H1 (cell line): ENCODE data around the gene KRT75. TPM values are rescaled to one million over a fixed set of nuclear protein-coding genes. Genes with fewer than 3 reads are reported as not detected.

ENCODE experiments used
- CTCF ChIA-PET: fragments of 300-600 bp; sonication (Branson Sonifier 250); formaldehyde crosslinking; loops from one replicate; lab custom pipeline; 2021; ENCODE audit not compliant: partially characterized antibody; lab: Charles Lee
- POLR2A ChIA-PET: fragments of 300-600 bp; sonication (Branson Sonifier 250); formaldehyde crosslinking; loops from one replicate; lab custom pipeline; 2021; ENCODE audit warnings: inconsistent platforms; ENCODE audit not compliant: partially characterized antibody; lab: Charles Lee
- DNase-seq, 2 experiments: peaks; one replicate each; pipeline versions ENCODE4 v3.0.0 to v3.0.0-alpha.2; 2010 to 2022; ENCODE audit warnings: low spot score in 2 of 2, low read depth in 1 of 2, mixed read lengths in 1 of 2
- FAIRE-seq: peaks from 2 replicates; lab custom pipeline; 2011; peaks lifted over from hg19 to GRCh38; lab: Jason Lieb, UNC
- H2AFZ ChIP-seq: 2 replicates; pipeline ENCODE4 v1.8.1; 2012; ENCODE audit warnings: low read length, inconsistent platforms
- H2AK5ac ChIP-seq: 2 replicates; pipeline ENCODE4 v1.6.1; 2013; ENCODE audit warnings: low read depth, low read length
- H2BK120ac ChIP-seq: replicated peaks from 2 replicates; pipeline ENCODE3; 2013; ENCODE audit warnings: low read depth, low read length, inconsistent platforms
- H2BK12ac ChIP-seq: 2 replicates; pipeline ENCODE4 v1.6.1; 2013; ENCODE audit warnings: low read depth, low read length
- H2BK15ac ChIP-seq: 2 replicates; pipeline ENCODE4 v1.6.1; 2013; ENCODE audit warnings: low read length
- H2BK20ac ChIP-seq: 2 replicates; pipeline ENCODE4 v1.6.1; 2013; ENCODE audit warnings: low read length
- H2BK5ac ChIP-seq: 2 replicates; pipeline ENCODE4 v1.6.1; 2013; ENCODE audit warnings: low read depth, low read length
- H3K14ac ChIP-seq: 2 replicates; pipeline ENCODE4 v1.6.1; 2013; ENCODE audit warnings: inconsistent platforms; ENCODE audit not compliant: insufficient read length
- H3K18ac ChIP-seq: 2 replicates; pipeline ENCODE4 v1.6.1; 2013; ENCODE audit warnings: low read length; ENCODE audit errors: extremely low read depth
- H3K23ac ChIP-seq: 2 replicates; pipeline ENCODE4 v1.6.1; 2013; ENCODE audit warnings: inconsistent platforms; ENCODE audit not compliant: insufficient read length
- H3K23me2 ChIP-seq: 2 replicates; pipeline ENCODE4 v1.6.1; 2013; ENCODE audit warnings: low read depth, low read length
- H3K27ac ChIP-seq: 2 replicates; pipeline ENCODE4 v1.6.1; 2011; ENCODE audit warnings: low read depth, low read length, inconsistent platforms
- H3K27me3 ChIP-seq, 4 experiments: replicated peaks in 1 of 4; 1 replicate in 1 of 4; 2 replicates in 3 of 4; pipeline versions ENCODE4 v1.6.1 to v1.8.1; 2011 to 2013; ENCODE audit warnings: low read length in 3 of 4, mild to moderate bottlenecking in 3 of 4, inconsistent platforms in 2 of 4, mixed read lengths in 2 of 4, moderate library complexity in 1 of 4; ENCODE audit not compliant: control insufficient read depth in 3 of 4, insufficient read depth in 3 of 4; ENCODE audit errors: extremely low read depth in 1 of 4
- H3K36me3 ChIP-seq, 4 experiments: 2 replicates each; pipeline versions ENCODE4 v1.6.1 to v1.8.1; 2011 to 2013; ENCODE audit warnings: mild to moderate bottlenecking in 4 of 4, low read length in 3 of 4, moderate library complexity in 2 of 4, control low read depth in 1 of 4, inconsistent platforms in 1 of 4; ENCODE audit not compliant: insufficient read depth in 4 of 4, control insufficient read depth in 2 of 4
- H3K4ac ChIP-seq: replicated peaks from 2 replicates; pipeline ENCODE3; 2013; ENCODE audit warnings: low read length, low read depth, mixed read lengths, inconsistent platforms; ENCODE audit not compliant: insufficient read length
- H3K4me1 ChIP-seq, 4 experiments: replicated peaks in 1 of 4; 1 replicate in 1 of 4; 2 replicates in 3 of 4; pipeline versions ENCODE4 v1.6.1 to v1.8.1; 2011 to 2013; ENCODE audit warnings: low read length in 3 of 4, inconsistent platforms in 2 of 4, mixed read lengths in 1 of 4; ENCODE audit not compliant: insufficient read depth in 4 of 4, control insufficient read depth in 3 of 4
- H3K4me2 ChIP-seq, 2 experiments: 2 replicates each; pipeline versions ENCODE4 v1.6.1 to v1.8.1; 2011 to 2013; ENCODE audit warnings: low read depth in 2 of 2, low read length in 2 of 2, control low read depth in 1 of 2, inconsistent platforms in 1 of 2, mild to moderate bottlenecking in 1 of 2; ENCODE audit not compliant: insufficient read depth in 1 of 2
- H3K4me3 ChIP-seq, 4 experiments: fragments of 200-600, 300-600 bp in 1 of 4; sonication (generic), shearing (Covaris generic), sonication (Bioruptor Twin) in 1 of 4; 2 replicates each; pipeline versions ENCODE4 v1.5.1 to v1.8.1; 2011 to 2016; ENCODE audit warnings: low read length in 4 of 4, low read depth in 3 of 4, control low read depth in 2 of 4, inconsistent platforms in 2 of 4, mild to moderate bottlenecking in 2 of 4, mixed read lengths in 1 of 4, moderate library complexity in 1 of 4; ENCODE audit not compliant: insufficient read depth in 2 of 4; ENCODE audit errors: extremely low read depth in 1 of 4
- H3K56ac ChIP-seq: replicated peaks from 2 replicates; pipeline ENCODE3; 2013; ENCODE audit warnings: low read depth, mild to moderate bottlenecking, mixed read lengths, low read length, inconsistent platforms; ENCODE audit not compliant: insufficient read length
- H3K79me1 ChIP-seq: 2 replicates; pipeline ENCODE4 v1.6.1; 2013; ENCODE audit warnings: low read depth, low read length, control low read depth
- H3K79me2 ChIP-seq, 2 experiments: 2 replicates each; pipeline versions ENCODE4 v1.6.1 to v1.8.1; 2012 to 2013; ENCODE audit warnings: low read length in 2 of 2, mild to moderate bottlenecking in 2 of 2, inconsistent platforms in 1 of 2; ENCODE audit not compliant: insufficient read depth in 2 of 2, control insufficient read depth in 1 of 2
- H3K9ac ChIP-seq, 4 experiments: replicated peaks in 1 of 4; 1 replicate in 1 of 4; 2 replicates in 3 of 4; pipeline versions ENCODE4 v1.6.1 to v1.8.1; 2011 to 2013; ENCODE audit warnings: low read depth in 3 of 4, low read length in 3 of 4, control low read depth in 2 of 4, mild to moderate bottlenecking in 2 of 4, moderate library complexity in 2 of 4, inconsistent platforms in 1 of 4; ENCODE audit errors: extremely low read depth in 1 of 4
- H3K9me3 ChIP-seq, 2 experiments: 2 replicates each; pipeline versions ENCODE4 v1.6.1 to v1.8.1; 2012 to 2013; ENCODE audit warnings: mild to moderate bottlenecking in 2 of 2, moderate library complexity in 2 of 2, control low read depth in 1 of 2, inconsistent platforms in 1 of 2, low read depth in 1 of 2, low read length in 1 of 2, mixed read lengths in 1 of 2; ENCODE audit not compliant: insufficient read depth in 2 of 2
- H4K20me1 ChIP-seq, 2 experiments: replicated peaks in 1 of 2; 2 replicates each; pipeline versions ENCODE3 to v1.8.1; 2011 to 2013; ENCODE audit warnings: inconsistent platforms in 2 of 2, low read length in 2 of 2, mild to moderate bottlenecking in 1 of 2; ENCODE audit not compliant: insufficient read depth in 2 of 2, control insufficient read depth in 1 of 2
- H4K5ac ChIP-seq: 2 replicates; pipeline ENCODE4 v1.6.1; 2013; ENCODE audit warnings: low read length, low read depth, mixed read lengths, inconsistent platforms; ENCODE audit not compliant: insufficient read length
- H4K8ac ChIP-seq: 2 replicates; pipeline ENCODE4 v1.8.0; 2013; ENCODE audit warnings: mild to moderate bottlenecking, moderate library complexity, low read length, inconsistent platforms; ENCODE audit not compliant: insufficient read depth; ENCODE audit errors: extremely low read depth
- H4K91ac ChIP-seq: replicated peaks from 2 replicates; pipeline ENCODE3; 2013; ENCODE audit warnings: low read length, mixed read lengths, inconsistent platforms; ENCODE audit not compliant: insufficient read length
- ATF3 ChIP-seq: IDR thresholded peaks from 2 replicates; pipeline ENCODE4 v1.6.1; 2011; ENCODE audit warnings: low read depth, mild to moderate bottlenecking, low read length; ENCODE audit not compliant: insufficient read depth
- CTCF ChIP-seq, 3 experiments: IDR thresholded peaks; 1 replicate in 2 of 3; 2 replicates in 1 of 3; pipeline versions ENCODE4 v1.5.1 to v1.6.1; 2011; ENCODE audit warnings: low read length in 3 of 3, mild to moderate bottlenecking in 3 of 3, inconsistent platforms in 2 of 3, low read depth in 1 of 3, moderate library complexity in 1 of 3; ENCODE audit not compliant: insufficient read depth in 1 of 3; ENCODE audit errors: control extremely low read depth in 1 of 3
- EZH2 ChIP-seq: fragments of 200-600 bp; sonication (generic); IDR thresholded peaks from 2 replicates; pipeline ENCODE4 v1.7.1; 2012; ENCODE audit warnings: low read depth, mild to moderate bottlenecking, moderate library complexity, low read length, inconsistent platforms; ENCODE audit not compliant: severe bottlenecking
- FOSL1 ChIP-seq: IDR thresholded peaks from 2 replicates; pipeline ENCODE4 v1.6.1; 2011; ENCODE audit warnings: mild to moderate bottlenecking, low read depth, low read length, moderate library complexity; ENCODE audit not compliant: insufficient read depth
- JUND ChIP-seq: IDR thresholded peaks from 2 replicates; pipeline ENCODE4 v1.6.1; 2011; ENCODE audit warnings: mild to moderate bottlenecking, improper control_type of control experiment, low read length
- KDM5A ChIP-seq: fragments of 200-600 bp; IDR thresholded peaks from 2 replicates; pipeline ENCODE4 v1.7.1; 2012; ENCODE audit warnings: mild to moderate bottlenecking, low read length, inconsistent platforms, mixed read lengths
- PHF8 ChIP-seq: fragments of 200-600 bp; sonication (generic); conservative IDR thresholded peaks from 2 replicates; pipeline ENCODE4 v1.7.1; 2012; ENCODE audit warnings: low read depth, mild to moderate bottlenecking, inconsistent platforms, low read length, moderate library complexity
- WGBS, 2 experiments: shearing (Covaris generic) in 1 of 2; methylation state at CpG; one replicate each; pipeline versions ENCODE4 v1.1.6 to v1.1.7; 2013 to 2015; ENCODE audit warnings: low lambda C conversion rate in 2 of 2, mixed read lengths in 2 of 2, inconsistent platforms in 1 of 2, low coverage in 1 of 2, missing lambda C conversion rate in 1 of 2; ENCODE audit not compliant: insufficient replicate concordance in 2 of 2, insufficient coverage in 1 of 2, insufficient read length in 1 of 2; ENCODE audit errors: extremely low coverage in 1 of 2, missing lambda C conversion rate in 1 of 2; 5-methylcytosine and 5-hydroxymethylcytosine counted together
- polyA plus RNA-seq, 7 experiments: library from polyadenylated mRNA; depleted of rRNA in 3 of 7; stranded (reverse) in 5 of 7; unstranded in 2 of 7; fragments of >200 nt in 5 of 7; fragments of 200-250 nt in 2 of 7; gene quantifications; 1 replicate in 5 of 7; 2 replicates in 1 of 7; 4 replicates in 1 of 7; pipeline versions ENCODE4 v1.2.1 to v1.2.3, GENCODE V29; 2011 to 2013; ENCODE audit warnings: missing spikeins in 2 of 7, mixed read lengths in 2 of 7
- total RNA-seq: library from RNA; stranded (reverse); fragmentation: NEBNext Ultra II Directional; extraction: Animal tissue kit (Norgen Biotek cat#: 25700); gene quantifications from 2 replicates; pipeline ENCODE4 v1.2.1, GENCODE V29; 2021
- TF ChIP-seq, protein P1 (sequence below): IDR thresholded peaks from 2 replicates; pipeline ENCODE4 v1.6.1; 2012; ENCODE audit warnings: low read length, inconsistent platforms

Gene KRT75
- total and polyA plus RNA-seq, 2 of the 8 experiments (the other 6 are each of a cell fraction or from before 2014, with no cell fraction given): not detected

GRCh38 chr12:52400906-52401305, 33.3 kb downstream of the KRT75 start:
- Histone ChIP-seq H3K56ac (no peak overlapping the region), H3K9me3 (no peaks in the 10 kb centered on the region), H2BK12ac (no peak overlapping the region), H3K36me3 (no peaks in the 10 kb centered on the region), H3K27me3 (no peaks in the 10 kb centered on the region; a peak in 1 of 7 replicates), H3K79me1 (no peaks in the 10 kb centered on the region), H2BK5ac (no peak overlapping the region), H2BK120ac (no peak overlapping the region), H3K23ac (no peak overlapping the region), H3K14ac (no peak overlapping the region), H3K4me1 (peaks cover 0 to 5% (median under 1%) of the 10 kb centered on the region in 4 experiments; a peak in 1 of 7 replicates), H3K4ac (no peak overlapping the region), H4K91ac (no peak overlapping the region), H2BK15ac (no peak overlapping the region), H2AK5ac (no peak overlapping the region), H2AFZ (no peak overlapping the region), H3K18ac (no peak overlapping the region), H4K20me1 (no peaks in the 10 kb centered on the region), H2BK20ac (no peak overlapping the region), H3K23me2 (peaks cover 3% of the 10 kb centered on the region; the same call in 1 of the 2 replicates), H3K9ac (no peak overlapping the region), H4K5ac (no peak overlapping the region), H3K4me3 (no peak overlapping the region), H3K27ac (no peak overlapping the region), H3K4me2 (no peak overlapping the region), H3K79me2 (no peaks in the 10 kb centered on the region), H4K8ac (no peak overlapping the region)
- POLR2A ChIA-PET: interaction anchor here (0.8 kb wide), 1 partner anchor 168 kb away, joined by 4 read pairs; the partner anchor contains the start of gene KRT7
- CTCF ChIA-PET: interaction anchor here (0.8 to 11.3 kb wide), 17 partner anchors 10 to 477 kb away, joined by 3 to 112 read pairs (median 3); no protein-coding TSS in a partner anchor
- WGBS, 2 experiments: 94% methylated on average over 9 of the region's 9 CpGs; no CpG with 5 or more reads in 1 of the 2 experiments
- DNase-seq (no peak), FAIRE-seq (no peak)
- TF ChIP-seq, protein P1, sequence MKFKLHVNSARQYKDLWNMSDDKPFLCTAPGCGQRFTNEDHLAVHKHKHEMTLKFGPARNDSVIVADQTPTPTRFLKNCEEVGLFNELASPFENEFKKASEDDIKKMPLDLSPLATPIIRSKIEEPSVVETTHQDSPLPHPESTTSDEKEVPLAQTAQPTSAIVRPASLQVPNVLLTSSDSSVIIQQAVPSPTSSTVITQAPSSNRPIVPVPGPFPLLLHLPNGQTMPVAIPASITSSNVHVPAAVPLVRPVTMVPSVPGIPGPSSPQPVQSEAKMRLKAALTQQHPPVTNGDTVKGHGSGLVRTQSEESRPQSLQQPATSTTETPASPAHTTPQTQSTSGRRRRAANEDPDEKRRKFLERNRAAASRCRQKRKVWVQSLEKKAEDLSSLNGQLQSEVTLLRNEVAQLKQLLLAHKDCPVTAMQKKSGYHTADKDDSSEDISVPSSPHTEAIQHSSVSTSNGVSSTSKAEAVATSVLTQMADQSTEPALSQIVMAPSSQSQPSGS: no peak
- TF ChIP-seq JUND (no peak), EZH2 (no peak), PHF8 (no peak), FOSL1 (no peak), ATF3 (no peak), CTCF (IDR thresholded peaks at IDR 0.05; ENCODE audit: control extremely low read depth in 1 of 3, insufficient read depth in 1 of 3, low read depth in 1 of 3, low read length in 3 of 3) (no peak), KDM5A (no peak)
